Nephron progenitor cell (in vitro differentiated cells): ENCODE measurements around the gene ALK.

ENCODE experiments used
- DNase-seq: peaks from one replicate; pipeline ENCODE4 v3.0.0; 2021
- H3K27ac Mint-ChIP-seq: 2 replicates; pipeline ENCODE4 v1.8.0; 2021; ENCODE audit warnings: mild to moderate bottlenecking, moderate library complexity, mixed read lengths
- H3K27me3 Mint-ChIP-seq: 2 replicates; pipeline ENCODE4 v1.8.0; 2021; ENCODE audit warnings: mild to moderate bottlenecking, low read depth, mixed read lengths; ENCODE audit not compliant: poor library complexity
- H3K36me3 Mint-ChIP-seq: 2 replicates; pipeline ENCODE4 v1.8.0; 2021; ENCODE audit warnings: low read depth, mixed read lengths
- H3K4me1 Mint-ChIP-seq: 2 replicates; pipeline ENCODE4 v1.8.0; 2021; ENCODE audit warnings: mixed read lengths
- H3K4me3 Mint-ChIP-seq: 2 replicates; pipeline ENCODE4 v1.8.0; 2021; ENCODE audit warnings: mild to moderate bottlenecking, moderate library complexity, mixed read lengths
- H3K9me3 Mint-ChIP-seq: 2 replicates; pipeline ENCODE4 v1.8.0; 2021; ENCODE audit warnings: mild to moderate bottlenecking, moderate library complexity, mixed read lengths
- CTCF ChIP-seq: fragments of 200-600 bp; sonication (generic); IDR thresholded peaks from 2 replicates; pipeline ENCODE4 v1.5.0; 2021; ENCODE audit warnings: antibody characterized with exemption

The ALK gene

DNA sequence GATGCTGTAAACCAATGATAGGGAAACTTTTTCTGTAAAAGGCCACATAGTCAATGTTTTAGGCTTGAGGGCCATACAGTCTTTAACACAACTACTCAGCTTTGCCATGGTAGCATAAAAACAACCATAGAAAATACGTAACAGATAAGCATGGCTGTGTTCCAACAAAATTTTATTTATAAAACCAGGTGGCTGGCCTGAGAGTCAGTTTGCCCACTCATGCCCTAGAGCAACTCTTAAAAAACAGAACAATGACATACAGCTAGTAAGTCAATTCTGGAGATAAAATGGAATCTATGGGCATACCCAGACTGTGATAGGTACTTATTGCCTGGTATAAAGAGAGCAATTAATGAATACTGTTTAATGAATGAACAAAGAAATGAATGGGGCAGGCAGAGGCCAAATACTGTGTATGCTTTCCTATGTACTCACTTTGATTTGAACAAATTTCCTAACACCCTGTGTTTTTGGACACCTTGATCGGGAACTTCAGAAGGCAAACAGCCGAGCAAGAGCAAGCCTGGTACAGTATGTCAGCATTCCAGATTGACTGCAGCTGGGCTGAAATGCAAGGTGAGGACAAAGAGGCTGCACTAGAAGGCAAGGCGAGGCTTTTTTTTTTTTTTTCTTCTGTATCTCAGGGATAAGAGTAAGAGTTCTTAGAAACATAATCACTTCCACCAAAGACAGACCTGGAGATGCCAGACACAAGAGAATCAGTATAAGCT, 490.8 kb downstream of the ALK start:
- TF ChIP-seq CTCF: no peak
- H3K4me1 Mint-ChIP-seq: peaks cover 12% of the 10 kb centered on the region
- no peaks in the 10 kb centered on the region for H3K9me3 Mint-ChIP-seq
- no peak overlapping the region for H3K27ac Mint-ChIP-seq
- no peak overlapping the region for H3K4me3 Mint-ChIP-seq
- H3K36me3 Mint-ChIP-seq: no peaks in the 10 kb centered on the region
- no peak for DNase-seq
- H3K27me3 Mint-ChIP-seq: peaks cover 2% of the 10 kb centered on the region

- no peak for TF ChIP-seq CTCF
- Mint-ChIP-seq H3K36me3 (no peaks in the 10 kb centered on the region), H3K27ac (no peak overlapping the region), H3K27me3 (peaks cover 4% of the 10 kb centered on the region), H3K4me1 (peaks cover 46% of the 10 kb centered on the region), H3K9me3 (no peaks in the 10 kb centered on the region), H3K4me3 (no peak overlapping the region)
- DNase-seq: no peak
Observed at GRCh38 chr2:29426354-29426753, 495.0 kb downstream of the ALK start.

GRCh38 chr2:29425866-29426265, 495.5 kb downstream of the ALK start:
- no peak for DNase-seq
- H3K4me3 Mint-ChIP-seq: no peak overlapping the region
- TF ChIP-seq CTCF: no peak
- peaks cover 51% of the 10 kb centered on the region for H3K4me1 Mint-ChIP-seq
- H3K27ac Mint-ChIP-seq: no peak overlapping the region
- H3K9me3 Mint-ChIP-seq: no peaks in the 10 kb centered on the region
- no peaks in the 10 kb centered on the region for H3K36me3 Mint-ChIP-seq
- H3K27me3 Mint-ChIP-seq: peaks cover 4% of the 10 kb centered on the region

DNA sequence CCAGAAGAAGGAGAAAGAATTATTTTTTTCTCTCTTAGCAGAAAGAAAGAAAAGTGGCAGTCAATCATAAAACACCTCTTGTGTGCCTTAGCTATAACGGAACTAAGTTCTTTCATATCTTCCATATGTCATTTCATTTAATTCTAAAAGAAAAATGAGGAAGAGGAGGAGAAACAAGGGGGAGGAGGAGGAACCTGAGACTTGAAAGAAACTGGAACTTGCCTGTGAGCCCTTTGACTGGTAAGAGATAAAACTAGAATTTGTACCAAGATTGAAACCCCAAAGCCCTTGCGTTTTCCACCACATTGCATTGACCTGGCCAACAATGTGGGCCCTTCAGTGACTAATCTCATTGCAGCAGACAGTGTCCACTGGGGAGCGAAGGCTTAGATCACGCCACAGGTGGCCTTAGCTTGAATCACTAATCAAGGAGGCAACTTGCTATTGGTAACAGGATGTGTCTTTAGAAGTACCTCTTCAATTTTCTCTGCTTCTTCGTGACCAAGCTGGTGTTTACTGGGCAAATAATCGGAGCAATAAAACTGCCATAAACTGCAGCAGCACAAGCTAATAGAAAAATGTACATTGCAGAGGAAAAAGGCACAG, 498.2 kb downstream of the ALK start:
- H3K4me1 Mint-ChIP-seq: peaks cover 72% of the 10 kb centered on the region
- no peak for TF ChIP-seq CTCF
- peak overlapping the region; percentile 48 for H3K27ac Mint-ChIP-seq
- no peak overlapping the region for H3K4me3 Mint-ChIP-seq
- DNase-seq: no peak
- no peaks in the 10 kb centered on the region for H3K36me3 Mint-ChIP-seq
- no peaks in the 10 kb centered on the region for H3K9me3 Mint-ChIP-seq
- H3K27me3 Mint-ChIP-seq: peaks cover 4% of the 10 kb centered on the region

- Mint-ChIP-seq H3K9me3 (no peaks in the 10 kb centered on the region), H3K27ac (peak overlapping the region; percentile 90), H3K4me3 (peak overlapping the region; percentile 15), H3K4me1 (peaks cover 82% of the 10 kb centered on the region), H3K36me3 (no peaks in the 10 kb centered on the region), H3K27me3 (peaks cover 4% of the 10 kb centered on the region)
- DNase-seq: peak; percentile 14
- TF ChIP-seq CTCF: no peak
Observed at GRCh38 chr2:29420999-29421782, 500.2 kb downstream of the ALK start.
